GM12872 (cell line): Measurements from ENCODE around the gene JARID2.

Experiments used
- CTCF ChIP-seq: IDR thresholded peaks from 3 replicates; pipeline ENCODE4 v1.5.1; 2011; ENCODE audit warnings: low read depth, mild to moderate bottlenecking, low read length, moderate library complexity; ENCODE audit not compliant: insufficient read depth

The JARID2 gene

GRCh38 chr6:15421945-15422733 is 176.3 kb downstream of the JARID2 start:
- no peak for TF ChIP-seq CTCF

GRCh38 chr6:15423286-15423993 is 177.6 kb downstream of the JARID2 start:
- TF ChIP-seq CTCF = no peak

- TF ChIP-seq CTCF = no peak
Measured at GRCh38 chr6:15425947-15426346, 180.1 kb downstream of the JARID2 start.

GRCh38 chr6:15426395-15426794 is 180.5 kb downstream of the JARID2 start:
- no peak for TF ChIP-seq CTCF

- no peak for TF ChIP-seq CTCF
Measured at GRCh38 chr6:15426901-15427300, 181.0 kb downstream of the JARID2 start.

GRCh38 chr6:15427331-15428070 is 181.6 kb downstream of the JARID2 start:
- no peak for TF ChIP-seq CTCF

- TF ChIP-seq CTCF = no peak
Measured at GRCh38 chr6:15429141-15430110, 183.6 kb downstream of the JARID2 start.
